ENCODE data around the gene SUPT16H. TPM values are rescaled to one million over a fixed set of nuclear protein-coding genes. Genes with fewer than 3 reads are reported as not detected.

Gene SUPT16H
- total RNA-seq, 4 donors from 2014 or later = 31.5 to 115 (median 64.1) TPM

GRCh38 chr14:21399311-21399870, 15.6 kb upstream of the SUPT16H start:
- Histone ChIP-seq H3K4me1 (no peaks in the 10 kb centered on the region), H3K27me3 (no peaks in the 10 kb centered on the region), H3K27ac (no peak overlapping the region), H3K36me3 (no peaks in the 10 kb centered on the region), H3K9me3 (no peaks in the 10 kb centered on the region), H3K4me3 (no peak overlapping the region)
- no peak for DNase-seq
- intact Hi-C loops (cut with DNase I; ENCODE audit: low total_unique reads) = no loop called here
- TF ChIP-seq CTCF (IDR thresholded peaks at IDR 0.05) = no peak
- TF ChIP-seq POLR2A (IDR thresholded peaks at IDR 0.05) = no peak

- Histone ChIP-seq H3K4me1 (no peaks in the 10 kb centered on the region), H3K4me3 (no peak overlapping the region), H3K27ac (no peak overlapping the region), H3K36me3 (no peaks in the 10 kb centered on the region), H3K27me3 (no peaks in the 10 kb centered on the region), H3K9me3 (no peaks in the 10 kb centered on the region)
- no peak for DNase-seq
- TF ChIP-seq POLR2A (IDR thresholded peaks at IDR 0.05) (no peak), CTCF (IDR thresholded peaks at IDR 0.05) (no peak)
- intact Hi-C loops (cut with DNase I; ENCODE audit: low total_unique reads) = no loop called here
Observed at GRCh38 chr14:21398901-21399300, 15.1 kb upstream of the SUPT16H start.

GRCh38 chr14:21395450-21395849, 11.6 kb upstream of the SUPT16H start:
- Histone ChIP-seq H3K27me3 (no peaks in the 10 kb centered on the region), H3K4me1 (no peaks in the 10 kb centered on the region), H3K9me3 (no peaks in the 10 kb centered on the region), H3K36me3 (no peaks in the 10 kb centered on the region), H3K4me3 (no peak overlapping the region), H3K27ac (no peak overlapping the region)
- DNase-seq = no peak
- intact Hi-C loops (cut with DNase I; ENCODE audit: low total_unique reads) = no loop called here
- TF ChIP-seq POLR2A (IDR thresholded peaks at IDR 0.05) (no peak), CTCF (IDR thresholded peaks at IDR 0.05) (no peak)

- intact Hi-C loops (cut with DNase I; ENCODE audit: low total_unique reads) = no loop called here
- Histone ChIP-seq H3K27me3 (no peaks in the 10 kb centered on the region), H3K9me3 (no peaks in the 10 kb centered on the region), H3K27ac (peak overlapping the region; percentile 89 to 90), H3K36me3 (no peaks in the 10 kb centered on the region), H3K4me3 (no peak overlapping the region), H3K4me1 (peaks cover 0 to 15% of the 10 kb centered on the region in 2 donors)
- TF ChIP-seq CTCF (IDR thresholded peaks at IDR 0.05) (no peak), POLR2A (IDR thresholded peaks at IDR 0.05) (no peak)
- no peak for DNase-seq
Observed at GRCh38 chr14:21385188-21385904, 1.5 kb upstream of the SUPT16H start.

- TF ChIP-seq CTCF (IDR thresholded peaks at IDR 0.05) (no peak), POLR2A (IDR thresholded peaks at IDR 0.05) (no peak)
- Histone ChIP-seq H3K27ac (peak overlapping the region; percentile 89 to 90), H3K27me3 (no peaks in the 10 kb centered on the region), H3K4me3 (peak overlapping the region; percentile 68 to 99), H3K9me3 (no peaks in the 10 kb centered on the region), H3K4me1 (peaks cover 0 to 15% of the 10 kb centered on the region in 2 donors), H3K36me3 (no peaks in the 10 kb centered on the region)
- intact Hi-C loops (cut with DNase I; ENCODE audit: low total_unique reads) = no loop called here
- DNase-seq = no peak
Observed at GRCh38 chr14:21384494-21384851, 654 bp upstream of the SUPT16H start.

Data from uterus (tissue), 4 donors.